ENCODE measurements around the gene FHL5.
A peak's percentile ranks its signal among the peaks of the same experiment; 100 is the strongest.

FHL5 gene, protein sequence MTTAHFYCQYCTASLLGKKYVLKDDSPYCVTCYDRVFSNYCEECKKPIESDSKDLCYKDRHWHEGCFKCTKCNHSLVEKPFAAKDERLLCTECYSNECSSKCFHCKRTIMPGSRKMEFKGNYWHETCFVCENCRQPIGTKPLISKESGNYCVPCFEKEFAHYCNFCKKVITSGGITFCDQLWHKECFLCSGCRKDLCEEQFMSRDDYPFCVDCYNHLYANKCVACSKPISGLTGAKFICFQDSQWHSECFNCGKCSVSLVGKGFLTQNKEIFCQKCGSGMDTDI

DNA sequence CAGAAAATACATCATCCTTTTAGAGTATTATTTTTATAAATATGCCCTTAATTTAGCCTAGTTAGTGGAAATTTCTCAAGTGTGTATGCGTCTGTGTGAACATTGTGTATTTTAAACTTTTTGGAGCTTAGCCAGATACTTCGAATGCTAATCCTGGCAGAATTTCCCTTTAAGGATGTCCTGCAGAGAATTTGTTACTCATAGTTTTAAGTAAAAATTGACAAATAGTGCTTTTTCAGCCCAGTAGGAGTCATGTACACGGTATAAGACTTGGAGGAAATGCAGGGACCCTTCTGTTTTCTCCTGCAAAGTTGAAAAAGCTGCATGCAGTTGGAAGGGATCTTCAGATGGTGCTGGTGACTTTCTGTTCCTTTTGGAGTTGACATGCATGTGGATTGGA, at the start of gene FHL5:
TSS of gene FHL5 (plus strand) at position 243 of the 400 bp plus-strand sequence. CDS start 40,486 bp downstream, outside the sequence.
- H3K36me3 ChIP-seq (ENCODE audit: control insufficient read depth, insufficient read depth, low read length), result no peaks in the 10 kb centered on the region
- no peak within 1 kb of the TSS for H3K27ac ChIP-seq (ENCODE audit: low read depth, low read length)
- H3K27me3 ChIP-seq (ENCODE audit: control insufficient read depth, insufficient read depth, low read length), result no peaks in the 10 kb centered on the region
- H3K9me3 ChIP-seq (ENCODE audit: control insufficient read depth, insufficient read depth, low read length), result no peaks in the 10 kb centered on the region
- peaks cover 17% of the 10 kb centered on the region for H3K4me1 ChIP-seq (ENCODE audit: control insufficient read depth, insufficient read depth, low read length)
- no peak within 1 kb of the TSS for H3K9ac ChIP-seq (ENCODE audit: low read depth, low read length)
- no peak within 1 kb of the TSS for H3K4me3 ChIP-seq (ENCODE audit: low read depth, low read length)

DNA sequence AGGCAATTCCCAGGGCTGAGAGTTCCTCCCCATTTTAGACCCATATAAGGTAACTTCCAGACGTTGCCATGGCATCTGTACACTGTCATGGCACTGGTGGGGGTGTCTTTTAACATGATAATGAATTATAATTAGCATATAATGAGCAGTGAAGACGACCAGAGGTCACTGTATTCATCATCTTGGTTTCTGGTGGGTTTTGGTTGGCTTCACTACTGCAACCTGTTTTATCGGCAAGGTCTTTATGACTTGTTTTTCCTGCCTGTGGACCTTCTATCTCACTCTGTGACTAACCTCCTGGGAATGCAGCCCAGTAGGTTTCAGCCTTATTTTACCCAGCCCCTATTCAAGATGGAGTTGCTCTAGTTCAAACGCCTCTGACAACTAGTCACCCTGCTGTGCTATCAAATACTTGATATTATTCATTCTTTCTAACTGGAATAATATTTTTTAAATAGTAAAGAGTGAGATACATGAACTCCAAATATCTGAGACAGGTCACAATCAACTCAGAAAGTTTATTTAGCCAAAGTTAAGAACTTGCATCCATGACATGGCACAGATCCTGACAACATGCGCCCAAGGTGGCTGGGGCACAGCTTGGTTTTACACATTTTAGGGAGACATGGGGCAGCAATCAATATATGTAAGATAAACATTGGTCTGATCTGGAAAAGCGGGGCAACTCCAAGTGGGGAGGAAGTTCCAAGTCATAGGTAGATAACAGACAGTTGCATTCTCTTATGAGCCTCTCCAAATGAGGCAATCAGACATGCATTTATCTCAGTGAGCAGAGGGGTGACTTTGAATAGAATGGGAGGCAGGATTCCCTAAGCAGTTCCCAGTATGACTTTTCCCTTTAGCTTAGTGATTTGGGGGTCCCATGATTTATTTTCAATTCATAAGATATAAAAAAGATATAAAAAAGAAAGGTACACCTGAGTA, 42.5 kb upstream of the FHL5 start:
- Histone ChIP-seq H3K36me3 (ENCODE audit: control insufficient read depth, insufficient read depth, low read length) (peaks cover 17% of the 10 kb centered on the region), H3K27me3 (ENCODE audit: control insufficient read depth, insufficient read depth, low read length) (no peaks in the 10 kb centered on the region), H3K4me1 (ENCODE audit: control insufficient read depth, insufficient read depth, low read length) (peaks cover 34% of the 10 kb centered on the region), H3K9me3 (ENCODE audit: control insufficient read depth, insufficient read depth, low read length) (no peaks in the 10 kb centered on the region), H3K4me3 (ENCODE audit: low read depth, low read length) (peak overlapping the region; percentile 93), H3K27ac (ENCODE audit: low read depth, low read length) (peak overlapping the region; percentile 98), H3K9ac (ENCODE audit: low read depth, low read length) (peak overlapping the region; percentile 96)

DNA sequence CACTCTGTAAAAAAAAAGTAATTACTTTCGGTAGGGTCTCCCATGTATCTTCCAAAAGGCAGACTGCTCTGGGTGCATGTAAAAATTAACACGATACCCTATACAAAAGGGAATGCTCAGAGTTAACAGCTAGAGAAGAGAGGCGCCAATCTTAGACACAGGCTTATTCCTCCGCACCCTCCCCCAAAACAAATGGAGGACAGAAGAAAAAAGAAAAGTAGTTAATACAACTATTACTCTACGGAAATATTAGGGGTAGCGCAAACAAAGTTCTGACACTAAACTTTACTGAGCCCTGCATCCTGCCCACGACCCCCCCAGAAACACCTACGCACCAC, 41.7 kb upstream of the FHL5 start:
- H3K27ac ChIP-seq (ENCODE audit: low read depth, low read length), result peak overlapping the region; percentile 98
- H3K36me3 ChIP-seq (ENCODE audit: control insufficient read depth, insufficient read depth, low read length), result peaks cover 25% of the 10 kb centered on the region
- H3K27me3 ChIP-seq (ENCODE audit: control insufficient read depth, insufficient read depth, low read length), result no peaks in the 10 kb centered on the region
- H3K9ac ChIP-seq (ENCODE audit: low read depth, low read length), result peak overlapping the region; percentile 96
- H3K4me3 ChIP-seq (ENCODE audit: low read depth, low read length), result peak overlapping the region; percentile 93
- peaks cover 34% of the 10 kb centered on the region for H3K4me1 ChIP-seq (ENCODE audit: control insufficient read depth, insufficient read depth, low read length)
- no peaks in the 10 kb centered on the region for H3K9me3 ChIP-seq (ENCODE audit: control insufficient read depth, insufficient read depth, low read length)

DNA sequence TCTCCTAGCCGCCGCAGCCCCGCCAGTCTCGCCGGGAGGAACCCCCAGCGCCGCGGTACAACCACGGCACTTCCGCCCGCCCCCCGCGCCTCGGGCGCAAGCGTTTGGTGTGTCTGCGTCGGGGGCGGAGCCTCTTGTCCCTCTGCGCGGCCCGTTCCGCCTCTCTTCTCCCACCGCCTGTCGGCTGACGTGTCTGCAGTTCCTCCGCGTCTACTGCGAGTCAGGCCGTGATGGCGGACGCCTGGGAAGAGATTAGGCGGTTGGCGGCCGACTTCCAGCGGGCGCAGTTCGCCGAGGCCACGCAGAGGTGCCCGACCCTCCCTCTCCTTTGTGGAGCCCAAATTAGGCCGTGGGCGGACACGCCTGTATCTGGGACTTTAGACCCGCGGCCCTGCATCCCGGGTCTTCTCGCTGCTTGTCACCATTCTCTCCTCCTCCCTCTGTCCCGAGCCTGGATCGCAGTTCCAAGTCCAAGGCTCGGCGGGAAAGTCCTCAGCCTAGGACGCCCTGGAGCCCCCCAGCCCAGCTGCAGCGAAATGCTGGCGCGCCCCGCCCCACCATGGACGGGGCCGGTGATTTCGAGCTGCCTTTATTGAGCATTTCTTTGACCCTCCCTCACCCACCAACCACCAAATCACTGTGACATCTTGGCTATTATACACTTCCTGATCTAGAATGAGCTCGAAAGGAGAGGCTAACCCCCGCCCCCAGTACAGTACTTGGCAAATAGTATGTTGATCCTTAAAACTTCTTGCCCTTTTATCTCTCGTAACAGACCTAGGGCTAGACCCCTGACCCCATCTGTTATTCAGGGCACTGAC, 41.1 kb upstream of the FHL5 start, which contains the start of gene UFL1:
TSS of gene UFL1 (plus strand) at position 163 of the 821 bp plus-strand sequence. CDS start at position 231, 68 bp downstream.
- Histone ChIP-seq H3K9me3 (ENCODE audit: control insufficient read depth, insufficient read depth, low read length) (no peaks in the 10 kb centered on the region), H3K4me1 (ENCODE audit: control insufficient read depth, insufficient read depth, low read length) (peaks cover 34% of the 10 kb centered on the region), H3K27ac (ENCODE audit: low read depth, low read length) (peak within 1 kb of the TSS; percentile 98), H3K9ac (ENCODE audit: low read depth, low read length) (peak within 1 kb of the TSS; percentile 96), H3K36me3 (ENCODE audit: control insufficient read depth, insufficient read depth, low read length) (peaks cover 31% of the 10 kb centered on the region), H3K27me3 (ENCODE audit: control insufficient read depth, insufficient read depth, low read length) (no peaks in the 10 kb centered on the region), H3K4me3 (ENCODE audit: low read depth, low read length) (peak within 1 kb of the TSS; percentile 93)

DNA sequence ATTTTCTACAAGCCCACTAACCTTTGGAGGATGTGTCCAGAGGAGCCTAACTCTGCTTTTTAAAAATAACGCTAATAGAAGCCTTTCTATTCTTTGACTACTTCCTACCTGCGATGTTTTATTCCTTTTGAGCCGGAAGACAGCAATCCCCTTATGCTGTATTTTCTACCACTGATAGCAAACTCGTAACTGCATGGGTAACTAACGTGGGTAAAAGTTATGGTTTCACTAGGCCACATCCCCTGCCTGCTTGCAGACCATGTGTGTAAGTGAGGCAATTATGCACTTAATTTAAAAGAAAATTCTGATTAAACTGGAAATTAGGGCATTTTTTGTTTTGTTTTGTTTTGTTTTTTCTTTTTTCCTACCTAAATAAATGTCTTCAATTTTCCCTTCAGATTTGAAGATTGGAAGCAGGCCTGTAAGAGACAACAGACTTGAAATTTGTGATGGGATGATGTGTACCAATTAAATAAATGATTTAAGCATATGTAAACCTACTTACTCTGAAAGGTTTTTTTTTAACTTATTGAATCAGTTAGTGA, 40.4 kb upstream of the FHL5 start:
- H3K9ac ChIP-seq (ENCODE audit: low read depth, low read length), result peak overlapping the region; percentile 96
- H3K27me3 ChIP-seq (ENCODE audit: control insufficient read depth, insufficient read depth, low read length), result no peaks in the 10 kb centered on the region
- H3K36me3 ChIP-seq (ENCODE audit: control insufficient read depth, insufficient read depth, low read length), result peaks cover 38% of the 10 kb centered on the region
- peak overlapping the region; percentile 93 for H3K4me3 ChIP-seq (ENCODE audit: low read depth, low read length)
- no peaks in the 10 kb centered on the region for H3K9me3 ChIP-seq (ENCODE audit: control insufficient read depth, insufficient read depth, low read length)
- H3K27ac ChIP-seq (ENCODE audit: low read depth, low read length), result peak overlapping the region; percentile 98
- peaks cover 34% of the 10 kb centered on the region for H3K4me1 ChIP-seq (ENCODE audit: control insufficient read depth, insufficient read depth, low read length)

DNA sequence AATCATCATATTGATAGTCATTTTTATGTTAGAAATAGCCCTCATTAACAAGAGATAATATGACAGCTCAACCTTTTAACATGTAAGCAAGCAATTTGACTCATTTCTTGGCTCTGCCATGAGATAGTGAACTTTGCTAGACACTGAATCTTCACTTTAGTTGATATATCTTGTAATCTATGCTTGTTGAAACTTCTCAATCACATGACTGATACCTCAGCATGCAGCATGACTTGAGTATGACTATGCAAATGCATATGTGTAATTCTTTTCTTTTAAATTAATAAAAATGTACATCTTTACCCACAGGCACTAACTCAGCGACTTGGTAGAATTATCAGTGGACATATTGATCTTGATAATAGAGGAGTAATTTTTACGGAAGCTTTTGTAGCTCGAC, 34.7 kb upstream of the FHL5 start:
- Histone ChIP-seq H3K9ac (ENCODE audit: low read depth, low read length) (no peak overlapping the region), H3K9me3 (ENCODE audit: control insufficient read depth, insufficient read depth, low read length) (no peaks in the 10 kb centered on the region), H3K4me3 (ENCODE audit: low read depth, low read length) (no peak overlapping the region), H3K27ac (ENCODE audit: low read depth, low read length) (no peak overlapping the region), H3K27me3 (ENCODE audit: control insufficient read depth, insufficient read depth, low read length) (no peaks in the 10 kb centered on the region), H3K4me1 (ENCODE audit: control insufficient read depth, insufficient read depth, low read length) (0 out of 2 replicates have a peak, but pooled peaks cover 1% of the 10 kb centered on the region), H3K36me3 (ENCODE audit: control insufficient read depth, insufficient read depth, low read length) (peaks cover 93% of the 10 kb centered on the region)

DNA sequence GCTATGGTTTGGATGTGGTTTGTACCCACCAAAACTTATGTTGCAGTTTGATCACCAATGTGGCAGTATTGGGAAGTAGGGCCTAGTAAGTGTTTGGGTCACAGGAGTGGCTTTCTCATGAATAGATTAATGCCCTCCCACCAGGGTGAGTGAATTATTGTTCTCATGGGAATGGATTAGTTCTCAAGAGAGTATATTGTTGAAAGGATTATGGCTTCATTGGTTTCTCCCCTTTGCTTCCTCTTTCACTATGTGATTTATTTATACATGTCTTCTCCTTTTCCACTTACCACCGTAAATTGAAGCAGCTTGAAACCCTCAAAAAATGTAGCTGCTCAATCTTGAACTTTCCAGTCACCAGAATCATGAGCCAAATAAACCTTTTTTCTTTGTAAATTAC, 30.5 kb upstream of the FHL5 start:
- Histone ChIP-seq H3K4me3 (ENCODE audit: low read depth, low read length) (no peak overlapping the region), H3K9ac (ENCODE audit: low read depth, low read length) (no peak overlapping the region), H3K9me3 (ENCODE audit: control insufficient read depth, insufficient read depth, low read length) (no peaks in the 10 kb centered on the region), H3K4me1 (ENCODE audit: control insufficient read depth, insufficient read depth, low read length) (no peaks in the 10 kb centered on the region), H3K36me3 (ENCODE audit: control insufficient read depth, insufficient read depth, low read length) (peaks cover 65% of the 10 kb centered on the region), H3K27me3 (ENCODE audit: control insufficient read depth, insufficient read depth, low read length) (no peaks in the 10 kb centered on the region), H3K27ac (ENCODE audit: low read depth, low read length) (no peak overlapping the region)

DNA sequence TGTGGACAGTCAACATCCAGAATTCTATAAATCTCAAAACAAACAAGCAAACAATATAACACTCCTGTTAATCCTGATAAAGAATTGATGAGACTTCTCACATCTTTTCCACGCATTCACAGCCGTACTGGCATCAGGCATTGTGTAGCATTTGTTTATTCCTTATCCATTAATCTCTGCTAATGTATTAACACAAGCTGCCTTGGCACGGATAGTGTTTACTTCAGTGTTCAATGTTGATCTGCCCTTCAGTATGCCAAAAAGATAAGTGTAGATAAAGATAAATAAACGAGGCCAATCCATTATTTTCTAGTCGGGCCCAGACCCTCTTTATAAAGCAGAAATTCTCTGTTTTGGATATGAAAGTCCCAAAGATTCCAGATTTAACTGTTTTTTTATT, 25.2 kb upstream of the FHL5 start:
- Histone ChIP-seq H3K27me3 (ENCODE audit: control insufficient read depth, insufficient read depth, low read length) (no peaks in the 10 kb centered on the region), H3K36me3 (ENCODE audit: control insufficient read depth, insufficient read depth, low read length) (peaks cover 52% of the 10 kb centered on the region), H3K4me1 (ENCODE audit: control insufficient read depth, insufficient read depth, low read length) (no peaks in the 10 kb centered on the region), H3K9ac (ENCODE audit: low read depth, low read length) (no peak overlapping the region), H3K4me3 (ENCODE audit: low read depth, low read length) (no peak overlapping the region), H3K27ac (ENCODE audit: low read depth, low read length) (no peak overlapping the region), H3K9me3 (ENCODE audit: control insufficient read depth, insufficient read depth, low read length) (no peaks in the 10 kb centered on the region)

DNA sequence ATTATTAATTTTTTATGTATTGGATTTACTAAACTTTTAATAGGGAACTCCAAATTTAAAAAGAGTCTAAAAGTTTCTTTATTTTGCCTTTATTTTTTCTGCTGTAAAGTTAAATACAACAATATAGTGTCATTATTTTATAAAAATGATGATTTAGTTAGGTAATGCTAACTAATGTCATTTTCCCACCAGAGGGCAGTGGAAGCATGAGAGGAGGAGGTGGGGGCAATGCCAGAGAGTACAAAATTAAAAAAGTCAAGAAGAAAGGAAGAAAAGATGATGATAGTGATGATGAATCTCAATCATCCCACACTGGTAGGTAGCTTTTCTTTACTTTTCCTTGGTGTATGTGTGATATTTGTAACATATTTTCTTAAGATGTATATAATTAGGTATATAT, 20.2 kb upstream of the FHL5 start:
- Histone ChIP-seq H3K36me3 (ENCODE audit: control insufficient read depth, insufficient read depth, low read length) (peaks cover 56% of the 10 kb centered on the region), H3K9me3 (ENCODE audit: control insufficient read depth, insufficient read depth, low read length) (no peaks in the 10 kb centered on the region), H3K27me3 (ENCODE audit: control insufficient read depth, insufficient read depth, low read length) (no peaks in the 10 kb centered on the region), H3K4me3 (ENCODE audit: low read depth, low read length) (no peak overlapping the region), H3K9ac (ENCODE audit: low read depth, low read length) (no peak overlapping the region), H3K27ac (ENCODE audit: low read depth, low read length) (no peak overlapping the region), H3K4me1 (ENCODE audit: control insufficient read depth, insufficient read depth, low read length) (no peaks in the 10 kb centered on the region)

DNA sequence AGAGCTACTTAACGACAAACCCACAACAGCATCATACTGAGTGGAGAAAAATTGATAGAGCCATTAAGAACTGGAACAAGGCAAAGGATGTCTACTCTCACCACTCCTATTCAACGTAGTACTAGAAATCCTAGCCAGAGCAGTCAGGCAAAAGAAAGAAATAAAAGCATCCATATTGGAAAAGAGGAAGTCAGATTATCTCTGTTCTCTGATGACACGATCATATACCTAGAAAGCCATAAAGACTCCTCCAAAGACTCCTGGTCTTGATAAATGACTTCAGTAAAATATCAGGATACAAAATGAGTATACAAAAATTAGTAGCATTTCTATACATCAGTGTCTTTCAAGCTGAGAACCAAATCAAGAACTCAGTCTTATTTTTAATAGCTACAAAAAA, 17.0 kb upstream of the FHL5 start:
- H3K4me3 ChIP-seq (ENCODE audit: low read depth, low read length), result no peak overlapping the region
- no peaks in the 10 kb centered on the region for H3K27me3 ChIP-seq (ENCODE audit: control insufficient read depth, insufficient read depth, low read length)
- no peaks in the 10 kb centered on the region for H3K9me3 ChIP-seq (ENCODE audit: control insufficient read depth, insufficient read depth, low read length)
- no peaks in the 10 kb centered on the region for H3K4me1 ChIP-seq (ENCODE audit: control insufficient read depth, insufficient read depth, low read length)
- H3K9ac ChIP-seq (ENCODE audit: low read depth, low read length), result no peak overlapping the region
- H3K36me3 ChIP-seq (ENCODE audit: control insufficient read depth, insufficient read depth, low read length), result peaks cover 49% of the 10 kb centered on the region
- no peak overlapping the region for H3K27ac ChIP-seq (ENCODE audit: low read depth, low read length)

Measured in HUES48 (cell line).